Endometrial microvascular endothelial cells (primary cell): ENCODE measurements around the gene PACS2. TPM values are rescaled to one million over a fixed set of nuclear protein-coding genes. Genes with fewer than 3 reads are reported as not detected.

ENCODE experiments used
- in situ Hi-C: cut with HindIII; loops from 2 replicates; pipeline ENCODE4 v1.10.0; 2017; ENCODE audit warnings: low sequenced_read_pairs, low pct_unique_long_range_greater_than_20kb; ENCODE audit errors: inconsistent ontology term
- total RNA-seq: library from RNA; depleted of rRNA; stranded (reverse); fragments of >200 nt; gene quantifications from one replicate; pipeline ENCODE4 v1.2.3, GENCODE V29; 2015; ENCODE audit errors: inconsistent ontology term

Gene PACS2
- total RNA-seq, 1 donor from 2014 or later = 52.4 TPM

GRCh38 chr14:105343194-105343593 lies 28.6 kb downstream of the PACS2 start:
- in situ Hi-C loops = no loop called here

GRCh38 chr14:105346200-105346533 lies 31.6 kb downstream of the PACS2 start:
- in situ Hi-C loops = no loop called here

- in situ Hi-C loops = no loop called here
Measured at GRCh38 chr14:105346876-105347586, 32.5 kb downstream of the PACS2 start.

GRCh38 chr14:105347587-105347968 lies 33.0 kb downstream of the PACS2 start:
- in situ Hi-C loops = no loop called here

DNA sequence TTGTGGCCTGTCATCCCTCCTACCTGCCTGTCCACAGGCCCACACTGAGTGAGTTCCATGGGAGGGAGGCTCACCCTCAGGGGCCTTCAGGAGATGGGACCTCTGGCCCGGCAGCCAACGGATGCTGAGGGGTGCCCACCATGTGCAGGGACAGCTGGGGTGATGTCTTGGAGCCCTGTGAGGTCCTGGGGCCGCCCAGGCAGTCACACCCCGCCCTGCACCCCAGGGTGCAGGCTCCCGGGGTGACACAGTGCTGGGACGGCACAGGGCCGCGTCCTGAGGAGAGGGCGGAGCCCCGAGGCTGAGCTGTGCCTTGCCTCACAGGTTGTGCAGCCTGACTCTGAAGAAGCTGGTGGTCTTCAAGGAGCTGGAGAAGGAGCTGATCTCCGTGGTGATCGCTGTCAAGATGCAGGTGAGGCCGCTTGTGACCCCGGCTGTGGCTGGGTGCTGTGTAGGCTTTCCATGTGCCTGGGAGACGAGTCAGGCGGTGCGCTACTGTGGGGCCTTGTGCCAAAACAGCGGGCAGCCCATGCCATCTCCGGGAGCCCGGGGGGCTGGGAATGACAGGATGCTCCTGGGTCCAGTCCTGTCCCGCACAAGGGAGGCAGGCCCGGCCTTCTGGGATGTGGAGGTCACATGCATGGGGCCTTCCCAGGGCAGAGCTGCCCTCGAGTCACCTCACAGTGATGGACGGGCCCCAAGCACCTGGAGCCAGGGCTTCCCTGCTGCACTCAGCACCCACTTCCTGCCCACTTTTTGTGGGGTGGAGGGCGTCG lies 33.8 kb downstream of the PACS2 start:
- in situ Hi-C loops = no loop called here

GRCh38 chr14:105348945-105349699 lies 34.6 kb downstream of the PACS2 start:
- in situ Hi-C loops = no loop called here

DNA sequence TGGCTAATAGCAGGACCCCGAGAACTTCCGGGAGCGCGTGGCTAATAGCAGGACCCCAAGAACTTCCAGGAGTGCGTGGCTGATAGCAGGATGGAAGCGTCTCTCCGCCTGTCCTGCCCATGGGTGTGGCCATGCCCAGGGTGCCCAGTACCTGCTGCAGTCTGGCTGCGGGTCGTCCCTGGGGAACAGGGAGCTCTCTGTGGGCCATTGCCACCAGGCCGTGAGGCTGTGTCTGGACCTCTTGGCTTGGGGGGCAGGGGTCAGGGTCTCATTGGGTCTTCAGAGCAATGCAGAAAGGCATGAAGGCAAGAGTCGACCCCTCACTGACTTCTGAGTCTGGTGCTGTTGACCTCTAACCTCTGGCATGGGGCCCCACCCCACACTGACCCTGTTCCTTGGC lies 35.4 kb downstream of the PACS2 start:
- in situ Hi-C loops = no loop called here

DNA sequence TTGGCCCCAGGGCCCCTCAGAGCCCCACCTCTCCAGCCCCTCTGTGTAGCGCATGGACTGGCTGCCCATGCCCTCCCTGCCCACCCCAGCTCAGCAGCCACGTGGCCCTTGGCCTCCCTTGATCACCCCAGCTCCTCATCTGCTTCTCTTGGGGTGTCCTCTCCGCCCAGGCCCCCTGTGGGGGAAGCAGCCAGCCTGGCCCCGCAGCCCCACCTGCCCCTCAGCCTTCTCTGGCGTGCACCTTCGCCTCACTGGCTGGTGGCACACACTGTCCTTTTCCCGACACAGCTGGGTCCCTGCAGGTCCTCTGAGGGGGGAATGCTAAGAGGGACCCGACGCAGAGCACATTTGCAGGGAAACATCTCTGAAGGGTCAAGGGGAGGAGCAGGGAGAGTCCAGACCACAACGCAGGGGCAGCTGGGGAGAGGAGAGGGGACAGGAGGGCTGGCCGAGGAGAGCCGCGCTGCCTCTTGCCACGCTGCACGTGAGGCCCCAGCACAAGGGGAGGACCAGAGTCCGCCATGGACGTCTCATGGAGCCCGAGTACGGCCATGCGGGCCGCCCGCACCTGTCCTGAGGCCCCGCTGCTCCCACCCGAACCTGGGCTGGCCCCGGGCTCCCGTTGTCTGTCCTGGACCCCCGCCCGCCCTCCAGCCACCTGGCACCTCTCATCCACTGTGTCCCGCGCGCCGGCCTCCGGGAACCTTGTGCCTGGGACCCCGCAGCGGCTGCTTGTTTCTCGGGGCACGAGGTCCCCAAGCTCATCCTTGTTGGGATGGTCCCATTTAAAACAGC lies 36.1 kb downstream of the PACS2 start:
- in situ Hi-C loops = no loop called here

GRCh38 chr14:105351410-105351809 lies 36.9 kb downstream of the PACS2 start:
- in situ Hi-C loops = no loop called here

DNA sequence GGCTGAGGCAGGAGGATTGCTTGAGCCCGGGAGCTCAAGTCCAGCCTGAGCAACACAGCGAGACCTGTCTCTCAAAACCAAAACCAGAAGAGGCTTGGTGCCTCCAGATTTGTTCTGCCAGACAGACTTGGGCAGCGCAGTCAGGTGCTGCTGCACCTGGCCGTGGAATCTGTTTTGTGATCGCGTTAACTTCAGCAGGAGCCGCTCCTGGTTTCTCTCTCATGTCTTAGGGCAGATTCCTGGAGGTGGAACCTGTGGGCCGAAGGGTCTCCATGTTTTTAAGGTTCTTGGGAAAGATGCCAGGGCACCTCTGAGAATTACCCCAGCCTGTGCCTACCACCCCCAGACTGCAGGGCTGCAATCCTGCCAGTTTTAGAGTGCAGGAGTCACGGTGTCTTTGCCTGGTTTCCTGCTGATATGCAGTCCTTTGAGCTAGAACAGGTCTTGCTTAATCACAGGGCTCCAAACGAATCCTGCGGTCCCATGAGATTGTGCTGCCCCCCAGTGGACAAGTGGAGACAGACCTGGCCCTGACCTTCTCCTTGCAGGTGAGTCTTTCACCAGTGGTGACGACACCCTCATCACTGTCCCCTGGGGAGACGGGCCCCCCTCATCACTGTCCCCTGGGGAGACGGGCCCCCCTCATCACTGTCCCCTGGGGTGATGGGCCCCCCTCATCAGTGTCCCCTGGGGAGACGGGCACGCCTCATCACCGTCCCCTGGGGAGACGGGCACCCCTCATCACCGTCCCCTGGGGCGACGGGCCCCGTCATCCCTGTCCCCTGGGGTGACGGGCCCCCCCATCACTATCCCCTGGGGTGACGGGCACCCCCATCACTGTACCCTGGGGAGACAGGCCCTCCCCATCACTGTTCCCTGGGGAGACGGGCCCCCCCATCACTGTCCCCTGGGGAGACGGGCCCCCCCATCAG lies 37.6 kb downstream of the PACS2 start:
- in situ Hi-C loops = no loop called here

- in situ Hi-C loops = no loop called here
Measured at GRCh38 chr14:105353136-105353535, 38.6 kb downstream of the PACS2 start.

DNA sequence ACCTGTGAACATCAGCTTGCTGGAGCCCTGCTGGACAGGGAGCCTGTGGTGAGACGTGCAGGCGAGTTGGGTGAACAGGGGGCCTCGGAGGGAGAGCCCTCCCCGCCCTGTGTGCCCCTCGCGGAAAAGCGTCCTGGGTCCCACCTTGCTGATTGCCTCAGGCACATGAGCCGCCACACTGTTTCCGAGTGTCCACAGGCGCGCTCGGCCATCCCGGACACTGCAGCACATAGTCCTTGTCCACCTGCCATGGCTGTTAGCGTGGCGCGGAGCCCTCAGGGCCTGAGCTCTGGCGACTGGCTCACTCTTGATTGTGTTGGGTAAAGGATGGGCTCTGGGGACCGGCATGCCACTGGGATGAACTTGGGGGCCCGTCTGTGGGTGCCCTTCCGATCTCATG lies 40.0 kb downstream of the PACS2 start:
- in situ Hi-C loops = no loop called here

- in situ Hi-C loops = no loop called here
Measured at GRCh38 chr14:105355049-105355575, 40.6 kb downstream of the PACS2 start.

DNA sequence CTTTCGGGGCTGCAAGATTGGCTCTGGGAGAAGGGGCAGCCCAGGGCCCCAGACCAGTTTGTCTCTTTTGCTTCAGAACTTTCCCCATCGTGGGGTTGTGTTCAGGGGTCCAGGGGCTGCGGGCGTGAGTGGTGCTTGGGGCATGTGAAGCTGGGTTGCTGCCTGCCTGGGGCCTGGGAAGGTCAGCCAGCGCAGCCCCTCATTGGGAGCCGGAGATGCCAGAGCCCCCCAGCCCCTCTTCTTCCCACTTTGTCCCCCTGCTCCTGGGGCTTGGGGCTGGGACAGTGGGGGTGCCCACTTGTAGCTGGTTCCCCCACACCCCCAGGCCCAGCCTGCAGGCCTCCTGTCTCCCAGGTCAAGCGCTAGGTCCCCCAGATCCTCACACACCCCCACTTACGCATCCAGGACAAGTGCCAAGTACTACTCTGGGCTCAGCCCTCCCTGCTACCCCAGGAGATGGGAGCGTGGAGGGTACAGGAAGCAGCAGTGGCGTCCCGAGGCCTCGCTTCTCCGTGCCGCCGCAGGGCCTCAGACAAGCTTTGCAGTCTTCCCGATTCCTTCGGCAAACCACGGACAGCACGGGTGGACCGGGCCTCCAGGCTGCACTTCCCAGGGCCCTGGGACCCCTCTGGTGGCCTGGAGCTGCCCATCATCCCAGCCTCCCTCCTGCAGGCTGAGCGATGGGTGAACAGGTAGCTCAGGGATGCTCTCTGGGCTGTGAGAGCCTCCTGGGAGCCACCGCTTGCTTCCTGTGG lies 41.5 kb downstream of the PACS2 start:
- in situ Hi-C loops = no loop called here

DNA sequence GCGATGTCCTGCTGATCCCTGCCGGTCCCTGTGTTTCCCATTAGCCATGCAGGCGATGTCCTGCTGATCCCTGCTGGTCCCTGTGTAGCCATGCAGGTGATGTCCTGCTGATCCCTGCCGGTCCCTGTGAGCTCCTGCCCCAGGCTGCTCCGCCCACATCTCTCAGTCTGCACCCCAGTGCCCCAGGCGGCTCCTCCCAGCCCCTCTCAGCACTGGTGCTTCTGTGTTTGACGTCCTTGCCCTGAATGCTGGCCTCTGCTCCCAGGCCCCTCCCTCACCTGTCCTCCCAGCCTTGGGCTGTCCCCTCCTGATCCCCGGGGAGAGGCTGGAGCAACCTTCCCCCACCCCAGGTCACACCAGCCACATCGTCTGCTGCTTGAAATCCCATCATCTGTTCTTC lies 42.4 kb downstream of the PACS2 start:
- in situ Hi-C loops = no loop called here

DNA sequence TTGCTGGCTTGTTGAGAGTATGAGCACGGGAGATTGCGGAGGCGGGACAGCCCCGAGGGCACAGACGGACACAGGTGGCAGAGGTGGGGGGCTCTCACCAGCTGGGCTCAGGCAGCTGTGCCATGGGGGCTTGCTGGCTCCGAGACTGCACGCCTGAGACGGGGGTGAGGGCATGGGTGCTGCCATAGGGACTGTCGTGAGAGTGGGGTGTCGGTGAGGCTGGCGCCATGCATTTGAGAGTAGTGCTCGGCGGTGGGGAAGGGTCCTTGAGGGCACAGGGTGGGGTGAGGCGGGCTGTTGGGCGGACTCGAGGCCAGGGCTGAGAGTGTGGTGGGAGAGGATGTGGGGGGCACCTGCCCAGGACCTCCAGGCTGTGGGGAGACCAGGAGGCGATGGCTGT lies 43.1 kb downstream of the PACS2 start:
- in situ Hi-C loops = no loop called here

GRCh38 chr14:105358140-105358846 lies 43.7 kb downstream of the PACS2 start:
- in situ Hi-C loops = no loop called here
